NCI-H748 treated with DMSO at 0.1 percent for 48 hours (cell line): Measurements from ENCODE around the gene WDR19.

Experiments used
- DNase-seq: peaks from one replicate; lab custom pipeline; 2025; lab: John Stamatoyannopoulos, UW

The WDR19 gene

DNA sequence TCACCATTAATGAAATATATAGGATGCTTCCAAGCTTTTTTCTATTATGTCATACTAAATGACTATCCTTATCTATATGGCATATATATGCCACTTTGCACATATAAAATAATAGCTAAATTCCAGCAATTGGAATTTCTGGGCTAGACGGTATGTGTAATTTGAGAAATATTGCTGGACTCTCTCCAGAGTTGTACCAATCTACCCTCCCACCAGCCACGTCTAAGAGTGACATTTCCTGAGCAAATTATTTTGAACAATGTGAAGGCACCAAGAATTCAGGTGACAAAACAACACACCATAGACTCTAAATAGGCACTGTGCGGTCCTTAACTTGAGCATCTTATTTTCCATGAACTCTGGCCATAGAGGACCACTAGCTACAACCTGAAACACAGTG lies 121.5 kb downstream of the WDR19 start:
- DNase-seq = no peak

DNA sequence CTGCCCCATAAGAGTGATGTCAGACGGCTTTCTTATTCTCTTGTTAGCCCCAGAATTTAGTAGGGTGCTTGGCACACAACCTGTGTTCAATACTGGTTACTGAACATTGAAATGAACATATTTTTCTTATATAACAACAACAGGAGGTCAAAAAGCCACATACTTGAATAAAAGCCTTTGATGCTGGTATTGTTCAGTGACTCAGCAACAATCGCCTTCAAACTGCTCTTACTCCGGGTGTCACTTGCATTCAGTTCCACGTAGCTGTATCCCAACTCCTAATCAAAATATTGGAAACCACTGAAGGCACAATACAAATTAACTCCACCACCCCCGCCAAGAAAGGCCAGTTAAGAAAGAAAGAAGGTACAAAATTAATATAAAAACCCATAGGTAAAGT lies 122.3 kb downstream of the WDR19 start:
- no peak for DNase-seq

DNA sequence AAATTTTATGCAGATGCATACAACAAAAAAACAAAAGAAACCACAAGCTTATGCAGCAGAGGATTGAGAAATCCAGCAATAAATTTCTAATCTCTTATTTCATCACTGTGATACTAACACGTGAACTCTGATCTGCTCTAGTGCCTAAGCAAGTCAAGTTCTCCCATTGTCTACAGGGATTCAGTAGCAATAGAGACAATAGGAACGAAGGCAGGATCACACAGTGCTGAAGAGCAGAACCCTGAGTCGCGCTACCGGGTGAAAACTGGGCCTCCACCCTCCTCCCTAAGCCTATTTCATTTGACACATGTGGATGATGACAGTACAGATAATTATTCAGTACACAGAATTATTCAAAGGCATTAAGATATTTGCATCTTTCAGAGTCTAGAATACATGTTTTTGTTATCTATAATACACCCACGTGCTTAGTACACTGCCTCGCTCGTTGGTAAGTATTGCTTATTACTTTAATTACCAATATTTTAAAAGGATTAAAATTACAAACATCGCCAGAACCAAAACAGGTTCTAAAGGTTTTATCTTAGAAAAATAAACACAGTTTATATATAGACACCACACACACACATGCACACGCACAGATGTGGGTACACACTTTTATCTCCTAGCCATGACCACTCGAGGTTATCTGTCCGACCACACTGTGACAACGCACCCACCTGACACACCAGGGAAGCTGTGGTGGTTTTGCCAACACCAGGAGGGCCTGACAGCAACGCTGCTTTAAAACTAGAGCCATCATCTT lies 123.8 kb downstream of the WDR19 start:
- DNase-seq = no peak

DNA sequence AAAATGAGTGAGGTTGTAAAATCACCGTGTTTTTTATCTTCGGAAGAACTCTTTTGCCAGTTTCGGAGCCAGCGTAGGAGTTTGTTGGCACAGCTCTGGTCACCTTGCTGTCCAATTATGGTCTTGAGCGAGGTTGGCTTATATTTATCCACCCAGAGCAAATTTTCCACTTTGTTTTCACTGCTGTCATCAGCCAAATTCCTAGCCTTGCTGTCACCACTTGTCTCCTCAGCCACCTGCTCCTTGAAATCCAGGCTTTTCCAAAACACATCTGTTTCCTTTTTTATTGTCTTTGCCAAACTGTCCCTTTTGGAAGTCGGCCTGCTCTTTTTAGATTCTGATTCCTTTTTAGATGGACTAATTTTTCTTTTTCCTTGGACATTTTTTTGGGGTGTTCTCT lies 126.3 kb downstream of the WDR19 start:
- DNase-seq = no peak

DNA sequence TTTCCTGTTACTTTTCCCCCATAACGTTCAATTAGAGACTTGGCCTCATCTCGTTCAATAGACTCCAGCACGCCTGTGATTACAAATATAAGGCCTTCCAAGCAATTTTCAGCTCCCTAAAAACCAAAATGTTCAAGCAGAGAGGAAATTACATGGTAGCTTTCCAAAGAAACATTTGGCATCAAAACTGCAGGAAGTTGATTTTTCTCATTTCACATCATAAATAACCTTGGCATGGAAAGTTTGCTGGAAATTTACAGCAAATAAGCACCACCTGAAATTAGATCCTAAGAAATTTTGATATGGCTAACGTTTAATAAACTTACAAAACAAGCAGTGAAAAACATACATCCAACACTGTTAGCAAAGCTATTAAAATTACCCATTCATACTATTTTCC lies 130.5 kb downstream of the WDR19 start:
- no peak for DNase-seq

DNA sequence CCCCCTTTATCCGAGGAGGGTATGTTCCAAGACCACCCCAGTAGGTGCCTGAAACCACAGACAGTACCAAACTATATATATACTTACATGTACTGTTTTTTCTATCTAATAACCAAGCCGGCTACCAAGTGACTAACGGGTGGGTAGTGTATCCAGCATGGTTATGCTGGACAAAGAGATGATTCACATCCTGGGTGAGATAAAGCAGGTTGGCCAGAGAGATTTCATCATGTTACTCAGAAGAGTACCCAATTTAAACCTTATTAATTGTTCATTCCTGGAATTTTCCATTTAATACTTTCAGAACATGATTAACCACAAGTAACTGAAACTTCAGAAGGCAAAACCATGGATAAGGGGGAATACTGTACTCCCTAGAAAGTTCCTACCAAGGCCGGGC lies 137.3 kb downstream of the WDR19 start:
- no peak for DNase-seq

DNA sequence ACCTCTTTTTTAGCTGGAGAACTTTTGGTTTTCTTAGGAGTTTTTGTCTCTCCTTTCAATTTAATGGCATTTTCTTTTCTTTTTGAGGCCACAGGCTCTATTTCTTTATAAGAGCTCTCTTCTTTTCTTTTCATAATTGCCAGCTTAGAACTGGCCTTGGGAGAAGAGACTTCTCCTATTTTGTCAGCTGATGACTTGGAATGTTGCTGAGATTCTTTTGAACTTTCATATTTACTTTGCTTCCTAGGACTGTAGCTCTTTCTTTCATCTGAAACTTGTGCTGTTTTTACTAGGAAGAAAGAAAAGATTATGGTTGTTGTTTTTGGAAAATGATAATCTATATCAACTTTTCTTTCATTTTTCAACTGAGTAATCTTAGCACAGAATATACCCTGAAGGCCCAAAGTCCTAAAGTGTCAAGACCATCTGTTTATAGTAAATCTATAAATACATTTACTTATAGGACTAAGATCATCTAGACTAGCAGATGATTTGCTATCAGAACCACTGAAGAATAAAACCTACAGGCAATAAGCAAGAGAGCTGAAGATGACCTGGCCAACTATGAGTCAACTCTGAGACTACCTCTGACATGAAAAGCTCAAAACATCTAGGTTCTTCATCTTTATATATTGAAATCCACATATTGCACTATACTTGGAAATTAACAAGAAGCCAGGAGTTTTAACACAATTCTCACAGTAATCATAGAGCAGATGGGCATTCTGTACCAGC lies 138.2 kb downstream of the WDR19 start:
- no peak for DNase-seq

DNA sequence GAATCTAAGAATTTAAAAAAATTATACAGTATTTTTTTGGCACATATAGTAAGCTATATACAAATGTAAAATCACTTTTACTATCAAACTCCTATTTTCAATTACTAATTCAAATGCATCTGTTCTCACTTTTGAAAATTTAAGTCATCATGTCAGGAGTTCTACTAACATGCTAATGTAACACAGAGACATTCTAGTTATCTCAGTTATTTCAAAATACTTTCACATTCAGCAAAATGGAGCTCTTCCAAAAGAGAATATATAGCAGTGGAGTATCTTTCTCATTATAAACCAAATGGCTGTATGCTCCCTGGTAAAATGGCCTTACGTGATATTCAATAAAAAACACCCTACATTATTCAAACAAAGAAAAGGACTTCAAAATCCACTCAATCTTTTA lies 141.5 kb downstream of the WDR19 start:
- DNase-seq = no peak

DNA sequence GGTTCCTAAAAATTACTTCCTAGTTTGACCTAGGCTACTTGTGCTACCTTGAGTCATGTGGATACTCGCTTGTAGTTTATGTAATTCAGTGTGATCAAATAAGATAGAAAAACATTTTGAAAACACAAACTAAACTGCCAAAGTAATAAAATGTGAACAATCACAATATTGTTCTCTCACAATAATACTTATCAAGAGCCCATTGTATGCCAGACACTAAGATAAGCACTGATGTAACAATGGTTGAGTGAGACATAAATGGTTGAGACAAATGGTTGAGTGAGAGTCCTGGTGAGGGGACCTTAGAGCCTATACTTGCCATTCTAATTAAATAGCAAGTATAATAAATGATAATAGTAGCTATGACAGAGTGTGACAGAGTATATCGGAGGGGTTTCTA lies 142.1 kb downstream of the WDR19 start:
- DNase-seq = no peak

DNA sequence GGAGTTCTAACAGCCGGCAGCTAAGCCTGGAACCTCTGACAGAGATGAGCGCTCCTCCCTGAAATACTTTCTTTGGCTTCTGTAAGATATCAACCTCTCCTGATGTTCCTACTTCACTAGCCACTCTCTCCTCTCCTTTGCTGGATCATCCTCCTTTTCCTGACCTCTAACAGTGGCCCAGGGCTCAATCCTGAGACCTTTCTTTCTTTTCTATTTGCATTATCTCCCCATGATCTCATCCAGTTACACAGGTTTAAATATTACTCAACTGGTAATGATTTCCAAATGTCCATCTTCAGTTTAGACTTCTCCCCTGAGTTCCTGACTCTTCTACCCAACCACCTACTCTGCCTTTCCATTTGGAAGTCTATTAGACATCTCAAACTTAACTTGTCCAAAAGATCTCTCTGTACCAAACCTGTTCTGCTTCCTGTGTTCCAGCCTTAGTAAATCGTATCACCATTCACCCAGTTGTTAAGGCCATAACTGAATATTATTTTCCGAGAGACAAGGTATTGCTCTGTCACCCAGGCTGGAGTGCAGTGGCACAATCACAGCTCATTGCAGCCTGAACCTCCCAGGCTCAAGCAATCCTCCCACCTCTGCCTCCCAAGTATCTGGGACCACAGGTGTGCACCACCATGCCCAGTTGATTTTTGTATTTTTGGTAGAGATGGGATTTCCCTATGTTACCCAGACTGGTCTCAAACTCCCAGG lies 142.7 kb downstream of the WDR19 start:
- no peak for DNase-seq

DNA sequence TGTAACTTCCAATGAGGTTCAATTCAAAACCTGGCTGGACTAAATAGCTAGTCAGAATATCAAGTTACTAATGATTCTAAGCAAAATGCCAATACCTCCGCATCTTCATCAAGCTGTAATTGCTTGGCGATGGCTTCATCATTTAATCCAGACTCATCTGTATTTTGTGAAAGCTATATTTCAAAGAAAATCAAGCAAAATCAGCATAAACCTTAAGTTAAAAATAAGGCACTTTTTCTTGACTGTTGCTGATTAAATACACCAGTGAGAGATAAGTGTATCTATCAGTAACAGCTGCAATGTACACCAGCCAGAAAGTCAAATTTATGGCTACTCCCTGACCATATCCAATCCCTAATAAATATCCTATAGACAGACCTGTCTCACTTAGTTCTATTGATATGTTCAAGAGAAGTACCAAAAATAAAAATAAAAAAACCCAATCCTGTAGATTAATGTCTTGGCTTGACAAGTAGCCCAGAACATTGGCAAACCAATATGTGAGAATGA lies 144.2 kb downstream of the WDR19 start:
- DNase-seq = no peak

DNA sequence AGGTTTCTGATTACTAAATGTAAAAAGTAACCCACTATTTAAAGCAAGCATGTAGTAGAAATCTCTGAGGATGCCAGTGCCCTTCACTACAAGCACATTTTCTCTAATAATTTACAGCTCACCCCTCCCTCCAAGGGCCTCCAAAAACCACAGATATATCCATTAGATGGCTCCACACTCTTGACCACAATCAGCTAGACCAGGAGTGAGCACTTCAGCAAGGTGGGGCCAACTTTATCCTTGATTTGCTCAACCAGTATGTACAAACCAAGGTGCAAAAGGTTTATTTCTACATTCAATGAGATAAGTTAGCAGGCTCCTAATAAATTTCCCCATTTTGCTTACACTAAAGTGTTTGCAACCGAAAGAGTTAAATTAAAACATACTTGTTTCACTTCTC lies 148.0 kb downstream of the WDR19 start:
- DNase-seq = no peak

DNA sequence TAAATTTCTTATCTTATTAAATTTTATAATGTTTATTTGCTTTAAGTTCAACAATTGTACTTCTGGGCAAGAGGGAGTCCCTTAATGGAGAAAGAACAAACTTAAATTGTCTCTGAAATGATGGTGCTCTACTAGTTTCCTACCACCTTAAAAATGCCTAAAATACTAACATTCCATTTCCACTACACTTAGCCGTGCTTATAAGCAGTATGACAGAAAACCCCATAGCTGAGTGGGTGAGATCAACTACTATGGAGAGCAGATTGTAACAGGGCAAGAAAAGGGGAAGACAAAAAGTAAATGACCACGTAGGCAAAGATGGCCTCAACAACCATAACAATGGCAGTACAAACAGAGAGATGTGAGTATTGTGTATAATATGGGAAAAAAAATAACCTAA lies 148.9 kb downstream of the WDR19 start:
- no peak for DNase-seq
